K562 (cell line): Measurements from ENCODE around the gene SERPINB7. TPM values are rescaled to one million over a fixed set of nuclear protein-coding genes. Genes with fewer than 3 reads are reported as not detected.

ENCODE experiments used
- ATAC-seq: fragments of 200-7000 bp; cut with Tn5 transposase; 3 replicates; pipeline ENCODE4 v1.9.1; 2020; ENCODE audit warnings: moderate library complexity
- BruUV-seq: library from RNA; stranded (reverse); fragments of 400-500 nt; replicated peaks from 2 replicates; lab custom pipeline; 2021; lab: Mats Ljungman, UMichigan
- CTCF ChIA-PET: fragments of 300-600 bp; formaldehyde crosslinking; extraction: SDS; loops from one replicate; lab custom pipeline; 2021; ENCODE audit warnings: low intra/inter-chr PET ratio; lab: Yijun Ruan, JAX
- POLR2A ChIA-PET: fragments of 300-600, 350-650 bp; sonication (Branson Sonifier 250); formaldehyde crosslinking; extraction: SDS; loops from one replicate; lab custom pipeline; 2021; ENCODE audit warnings: antibody characterized with exemption, inconsistent platforms; lab: Yijun Ruan, JAX
- DNase-seq, 4 experiments: peaks; one replicate each; pipeline versions ENCODE4 v3.0.0 to v3.0.0-alpha.2; 2011 to 2018; ENCODE audit warnings: low spot score in 3 of 4, mixed read lengths in 3 of 4; ENCODE audit errors: extremely low read depth in 1 of 4
- FAIRE-seq: peaks from 2 replicates; lab custom pipeline; 2011; peaks lifted over from hg19 to GRCh38; lab: Jason Lieb, UNC
- H2AFZ ChIP-seq: 2 replicates; pipeline ENCODE4 v1.6.0; 2011; ENCODE audit warnings: low read depth, low read length, control low read depth, inconsistent platforms
- H3K27ac ChIP-seq: fragments of 200-600 bp; 3 replicates; pipeline ENCODE4 v1.8.0; 2011; ENCODE audit warnings: low read depth, mild to moderate bottlenecking, control low read depth, inconsistent platforms, low read length, moderate library complexity, mixed read lengths; ENCODE audit errors: extremely low read depth
- H3K27me3 ChIP-seq, 2 experiments: fragments of 300-600 bp in 1 of 2; 2 replicates in 1 of 2; 3 replicates in 1 of 2; pipeline versions ENCODE4 v1.6.0 to v1.8.0; 2011; ENCODE audit warnings: inconsistent platforms in 2 of 2, low read length in 2 of 2, mild to moderate bottlenecking in 1 of 2, mixed read lengths in 1 of 2, moderate library complexity in 1 of 2; ENCODE audit not compliant: control insufficient read depth in 2 of 2, insufficient read depth in 2 of 2
- H3K36me3 ChIP-seq: fragments of 300-600 bp; 3 replicates; pipeline ENCODE4 v1.8.0; 2011; ENCODE audit warnings: mild to moderate bottlenecking, low read length, inconsistent platforms; ENCODE audit not compliant: control insufficient read depth, insufficient read depth
- H3K4me1 ChIP-seq, 2 experiments: fragments of 200-600 bp in 1 of 2; replicated peaks in 1 of 2; 2 replicates in 1 of 2; 3 replicates in 1 of 2; pipeline versions ENCODE4 v1.5.1 to v1.8.0; 2011; ENCODE audit warnings: inconsistent platforms in 2 of 2, low read length in 2 of 2, mild to moderate bottlenecking in 1 of 2, mixed read lengths in 1 of 2, moderate library complexity in 1 of 2; ENCODE audit not compliant: control insufficient read depth in 2 of 2, insufficient read depth in 2 of 2
- H3K4me2 ChIP-seq: 2 replicates; pipeline ENCODE4 v1.6.1; 2011; ENCODE audit warnings: low read length, control low read depth, inconsistent platforms, mixed read lengths; ENCODE audit not compliant: insufficient read depth
- H3K4me3 ChIP-seq: fragments of 200-600 bp; sonication (generic), shearing (Covaris generic); 2 replicates; pipeline ENCODE4 v1.5.1; 2016; ENCODE audit warnings: control low read depth, inconsistent platforms
- H3K79me2 ChIP-seq: fragments of 200-600 bp; 3 replicates; pipeline ENCODE4 v1.8.0; 2011; ENCODE audit warnings: low read length, inconsistent platforms; ENCODE audit not compliant: control insufficient read depth, insufficient read depth
- H3K9ac ChIP-seq, 2 experiments: 2 replicates each; pipeline versions ENCODE4 v1.6.0 to v1.6.1; 2011; ENCODE audit warnings: low read depth in 2 of 2, low read length in 2 of 2, control low read depth in 1 of 2, inconsistent platforms in 1 of 2, mild to moderate bottlenecking in 1 of 2, mixed read lengths in 1 of 2; ENCODE audit not compliant: insufficient read depth in 1 of 2
- H3K9me1 ChIP-seq: one replicate; pipeline ENCODE4 v1.6.0; 2011; ENCODE audit warnings: inconsistent platforms, mild to moderate bottlenecking, low read length, moderate library complexity; ENCODE audit not compliant: control insufficient read depth, insufficient read depth
- H3K9me3 ChIP-seq: replicated peaks from 2 replicates; pipeline ENCODE4 v1.5.1; 2011; ENCODE audit warnings: low read depth, low read length, inconsistent platforms; ENCODE audit not compliant: control insufficient read depth, insufficient read depth
- H4K20me1 ChIP-seq: replicated peaks from 2 replicates; pipeline ENCODE4 v1.6.1; 2011; ENCODE audit warnings: low read length, inconsistent platforms, mixed read lengths; ENCODE audit not compliant: control insufficient read depth, insufficient read depth
- BRF2 ChIP-seq: IDR thresholded peaks from 3 replicates; pipeline ENCODE4 v1.6.1; 2011; ENCODE audit warnings: borderline replicate concordance, mild to moderate bottlenecking; ENCODE audit not compliant: insufficient read length, insufficient read depth
- EWSR1 ChIP-seq: fragments of 450-650 bp; IDR thresholded peaks from 2 replicates; pipeline ENCODE4 v1.6.1; 2018; ENCODE audit warnings: borderline replicate concordance, mild to moderate bottlenecking, low read depth, moderate library complexity; ENCODE audit not compliant: partially characterized antibody
- HDAC2 ChIP-seq: fragments of 450-650 bp; IDR thresholded peaks from 2 replicates; pipeline ENCODE4 v1.6.1; 2016; ENCODE audit warnings: mild to moderate bottlenecking
- HOXB6 ChIP-seq: fragments of 250-450 bp; sonication (Bioruptor Pico); IDR thresholded peaks from 2 replicates; pipeline ENCODE4 v1.5.1; 2022; ENCODE audit warnings: mild to moderate bottlenecking, borderline replicate concordance
- KDM2B ChIP-seq: fragments of 250-450 bp; sonication (Bioruptor Pico); IDR thresholded peaks from 2 replicates; pipeline ENCODE4 v1.8.0; 2021; ENCODE audit warnings: mild to moderate bottlenecking, moderate library complexity
- MCM3 ChIP-seq: fragments of 450-650 bp; IDR thresholded peaks from 2 replicates; pipeline ENCODE4 v1.6.1; 2016
- RBFOX2 ChIP-seq: fragments of 200-400 bp; formaldehyde crosslinking; IDR thresholded peaks from 2 replicates; pipeline ENCODE4 v1.6.1; 2017; ENCODE audit warnings: low read depth, mild to moderate bottlenecking, low read length, moderate library complexity
- SUPT5H ChIP-seq: fragments of 450-650 bp; IDR thresholded peaks from 2 replicates; pipeline ENCODE4 v1.6.1; 2016
- TCFL5 ChIP-seq: fragments of 250-450 bp; sonication (Bioruptor Pico); conservative IDR thresholded peaks from 2 replicates; pipeline ENCODE4 v1.6.1; 2021; ENCODE audit warnings: mild to moderate bottlenecking, moderate library complexity, matching md5 sums
- ZNF12 ChIP-seq: sonication (generic); formaldehyde crosslinking; IDR thresholded peaks from 2 replicates; pipeline ENCODE4 v1.4.0; 2020; ENCODE audit warnings: mild to moderate bottlenecking, missing genetic modification reagents
- ZNF197 ChIP-seq: fragments of 200-800 bp; sonication (Bioruptor generic); IDR thresholded peaks from 2 replicates; pipeline ENCODE4 v1.6.1; 2016; ENCODE audit warnings: low read depth, missing genetic modification characterization, missing compliant biosample characterization
- ZNF57 ChIP-seq: fragments of 450-650 bp; formaldehyde crosslinking; IDR thresholded peaks from 2 replicates; pipeline ENCODE4 v1.4.0; 2020; ENCODE audit warnings: mild to moderate bottlenecking, moderate library complexity
- ZNF639 ChIP-seq, 2 experiments: fragments of 200-800 bp in 1 of 2; sonication (Bioruptor generic) in 1 of 2; sonication (generic) in 1 of 2; formaldehyde crosslinking in 1 of 2; IDR thresholded peaks in 1 of 2; conservative IDR thresholded peaks in 1 of 2; 2 replicates each; pipeline versions ENCODE4 v1.5.0 to v1.6.1; 2016 to 2020; ENCODE audit warnings: missing compliant biosample characterization in 1 of 2, missing genetic modification characterization in 1 of 2, missing genetic modification reagents in 1 of 2
- WGBS: fragments of 100-300 bp; shearing (Covaris generic); methylation state at CpG from one replicate; pipeline ENCODE4 v1.1.6; 2016; ENCODE audit warnings: low coverage, mixed read lengths; ENCODE audit not compliant: insufficient coverage; ENCODE audit errors: missing lambda C conversion rate; 5-methylcytosine and 5-hydroxymethylcytosine counted together
- in situ Hi-C: fragments of 300-500 bp; cut with MboI; formaldehyde crosslinking; loops from 4 replicates; pipeline ENCODE4 v1.15.0; 2018; ENCODE audit warnings: inconsistent platforms, mixed read lengths
- intact Hi-C: fragments of 100-400 bp; cut with micrococcal nuclease; formaldehyde crosslinking; loops from 2 replicates; pipeline ENCODE4 v1.14.2; 2022
- polyA plus RNA-seq, 8 experiments: library from polyadenylated mRNA; depleted of rRNA in 4 of 8; stranded (reverse) in 5 of 8; unstranded in 3 of 8; fragments of >200 nt; fragmentation: Nextera tagmentation in 2 of 8; fragmentation: Illumina TruSeq in 1 of 8; extraction: Ambion mirVana in 2 of 8; extraction: Trizol in 1 of 8; gene quantifications; 2 replicates each; pipeline versions ENCODE4 v1.2.1 to v1.2.3, GENCODE V29; 2011 to 2014; ENCODE audit warnings: inconsistent platforms in 1 of 8, missing spikeins in 1 of 8
- total RNA-seq, 7 experiments: library from RNA; depleted of rRNA in 6 of 7; stranded (reverse); fragments of >200 nt in 6 of 7; fragmentation: Illumina TruSeq in 2 of 7; extraction: Trizol in 2 of 7; gene quantifications; 2 replicates each; pipeline versions ENCODE4 v1.2.1 to v1.2.3, GENCODE V29; 2011 to 2021; ENCODE audit warnings: low replicate concordance in 1 of 7

The SERPINB7 gene
- total and polyA plus RNA-seq, 9 of the 15 experiments (the other 6 are each of a cell fraction or from before 2014, with no cell fraction given): not detected

GRCh38 chr18:63749489-63749888, 25.7 kb upstream of the SERPINB7 start (continued):
- TF ChIP-seq KDM2B (CRISPR knock-in tag) (no peak), SUPT5H (no peak), ZNF12 (CRISPR knock-in tag) (no peak)

- no peaks in the 10 kb centered on the region for H3K9me3 ChIP-seq
- no peak overlapping the region for H3K27ac ChIP-seq
- BruUV-seq: no TSS peak
- intact Hi-C loops: no loop called here
- no peaks in the 10 kb centered on the region for H3K9me1 ChIP-seq
- 8% methylated on average over 2 of the region's 2 CpGs for WGBS
- no peaks in the 10 kb centered on the region for H4K20me1 ChIP-seq
- no peaks in the 10 kb centered on the region for H3K79me2 ChIP-seq
- H2AFZ ChIP-seq: no peak overlapping the region
- ATAC-seq (no peak), DNase-seq (no peak), FAIRE-seq (no peak)
- POLR2A ChIA-PET: no interaction called here
- H3K36me3 ChIP-seq: no peaks in the 10 kb centered on the region
- no peak overlapping the region for H3K4me3 ChIP-seq
- CTCF ChIA-PET: no interaction called here
- in situ Hi-C loops: no loop called here
- TF ChIP-seq ZNF57 (CRISPR knock-in tag): no peak
- H3K27me3 ChIP-seq: no peaks in the 10 kb centered on the region
- H3K4me1 ChIP-seq: no peaks in the 10 kb centered on the region
- H3K9ac ChIP-seq: no peak overlapping the region
- no peak overlapping the region for H3K4me2 ChIP-seq
Measured at GRCh38 chr18:63752636-63753035, 22.6 kb upstream of the SERPINB7 start.

GRCh38 chr18:63753676-63754075, 21.5 kb upstream of the SERPINB7 start:
- H3K9me1 ChIP-seq: no peaks in the 10 kb centered on the region
- no peaks in the 10 kb centered on the region for H4K20me1 ChIP-seq
- FAIRE-seq (no peak), DNase-seq (no peak), ATAC-seq (no peak)
- POLR2A ChIA-PET: no interaction called here
- no peaks in the 10 kb centered on the region for H3K79me2 ChIP-seq
- H2AFZ ChIP-seq: no peak overlapping the region
- no peak overlapping the region for H3K4me2 ChIP-seq
- TF ChIP-seq EWSR1 (no peak), HDAC2 (no peak), HOXB6 (no peak), TCFL5 (no peak), ZNF197 (CRISPR knock-in tag) (no peak), BRF2 (no peak), RBFOX2 (no peak), ZNF639 (CRISPR knock-in tag; conservative IDR thresholded peaks at IDR 0.05 in 1 of 2, IDR thresholded peaks at IDR 0.05 in 1 of 2) (no peak), MCM3 (no peak)
- no peak overlapping the region for H3K27ac ChIP-seq
- intact Hi-C loops: no loop called here
- no peak overlapping the region for H3K9ac ChIP-seq
- H3K4me3 ChIP-seq: no peak overlapping the region
- no peaks in the 10 kb centered on the region for H3K27me3 ChIP-seq
- no peaks in the 10 kb centered on the region for H3K36me3 ChIP-seq
- no TSS peak for BruUV-seq
- no peaks in the 10 kb centered on the region for H3K4me1 ChIP-seq
- in situ Hi-C loops: no loop called here
- H3K9me3 ChIP-seq: no peaks in the 10 kb centered on the region
- CTCF ChIA-PET: no interaction called here
